ENCODE measurements around the gene PKP1.
"Not testable (repeated sequence)": the region's sequence is repeated elsewhere in the genome, so short reads cannot be mapped to it uniquely, and the experiment has no call there.

Gene PKP1, protein sequence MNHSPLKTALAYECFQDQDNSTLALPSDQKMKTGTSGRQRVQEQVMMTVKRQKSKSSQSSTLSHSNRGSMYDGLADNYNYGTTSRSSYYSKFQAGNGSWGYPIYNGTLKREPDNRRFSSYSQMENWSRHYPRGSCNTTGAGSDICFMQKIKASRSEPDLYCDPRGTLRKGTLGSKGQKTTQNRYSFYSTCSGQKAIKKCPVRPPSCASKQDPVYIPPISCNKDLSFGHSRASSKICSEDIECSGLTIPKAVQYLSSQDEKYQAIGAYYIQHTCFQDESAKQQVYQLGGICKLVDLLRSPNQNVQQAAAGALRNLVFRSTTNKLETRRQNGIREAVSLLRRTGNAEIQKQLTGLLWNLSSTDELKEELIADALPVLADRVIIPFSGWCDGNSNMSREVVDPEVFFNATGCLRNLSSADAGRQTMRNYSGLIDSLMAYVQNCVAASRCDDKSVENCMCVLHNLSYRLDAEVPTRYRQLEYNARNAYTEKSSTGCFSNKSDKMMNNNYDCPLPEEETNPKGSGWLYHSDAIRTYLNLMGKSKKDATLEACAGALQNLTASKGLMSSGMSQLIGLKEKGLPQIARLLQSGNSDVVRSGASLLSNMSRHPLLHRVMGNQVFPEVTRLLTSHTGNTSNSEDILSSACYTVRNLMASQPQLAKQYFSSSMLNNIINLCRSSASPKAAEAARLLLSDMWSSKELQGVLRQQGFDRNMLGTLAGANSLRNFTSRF

DNA sequence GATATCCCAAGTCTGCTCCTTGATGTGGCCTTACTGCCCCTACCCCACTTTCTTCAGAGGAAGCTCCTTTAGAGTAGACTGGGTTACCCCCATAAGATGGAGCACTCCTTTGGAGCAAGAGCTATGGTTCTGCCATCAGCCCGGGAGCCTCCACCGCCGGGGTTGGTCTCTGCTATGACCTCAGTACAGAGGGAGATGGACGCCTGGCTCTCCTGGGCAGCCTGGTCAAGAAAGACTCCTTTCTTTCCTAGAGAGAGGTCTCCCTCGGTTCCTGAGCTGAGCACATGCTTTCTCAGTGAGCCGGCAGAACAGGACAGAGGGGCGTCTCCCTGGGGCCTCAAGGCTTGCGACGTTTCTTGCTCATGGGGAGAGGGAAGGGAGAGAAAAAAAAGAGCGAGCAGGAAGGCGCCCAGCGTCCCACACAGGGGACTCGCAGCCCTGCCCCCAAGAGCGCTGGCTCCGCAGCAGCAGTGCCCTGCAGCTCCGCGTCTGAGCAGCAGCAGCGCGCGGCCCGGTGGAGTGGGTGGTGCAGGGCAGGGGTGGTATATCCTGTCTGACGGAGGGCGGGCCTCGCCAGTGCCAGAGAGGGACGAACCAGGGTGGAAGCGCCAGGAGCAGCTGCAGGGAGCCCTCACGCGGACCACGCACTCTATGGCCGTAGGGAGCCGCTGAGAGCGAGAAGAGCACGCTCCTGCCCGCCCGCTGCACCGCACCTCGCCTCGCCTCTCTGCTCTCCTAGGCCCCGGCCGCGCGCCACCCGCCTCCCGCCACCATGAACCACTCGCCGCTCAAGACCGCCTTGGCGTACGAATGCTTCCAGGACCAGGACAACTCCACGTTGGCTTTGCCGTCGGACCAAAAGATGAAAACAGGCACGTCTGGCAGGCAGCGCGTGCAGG is at the start of gene PKP1:
TSS of gene PKP1 (plus strand) at position 576 of the 899 bp plus-strand sequence. CDS start at position 773, 197 bp downstream.
- DNase-seq (ENCODE audit: low read depth), result no peak

DNA sequence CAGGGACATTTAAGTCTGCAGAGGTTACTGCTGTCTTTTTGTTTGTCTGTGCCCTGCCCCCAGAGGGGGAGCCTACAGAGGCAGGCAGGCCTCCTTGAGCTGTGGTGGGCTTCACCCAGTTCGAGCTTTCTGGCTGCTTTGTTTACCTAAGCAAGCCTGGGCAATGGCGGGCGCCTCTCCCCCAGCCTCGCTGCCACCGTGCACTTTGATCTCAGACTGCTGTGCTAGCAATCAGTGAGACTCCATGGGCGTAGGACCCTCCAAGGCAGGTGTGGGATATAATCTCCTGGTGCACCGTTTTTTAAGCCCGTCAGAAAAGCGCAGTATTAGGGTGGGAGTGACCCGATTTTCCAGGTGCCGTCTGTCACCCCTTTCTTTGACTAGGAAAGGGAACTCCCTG is 43.7 kb upstream of the PKP1 start:
- not testable (repeated sequence) for DNase-seq (ENCODE audit: low read depth)

DNA sequence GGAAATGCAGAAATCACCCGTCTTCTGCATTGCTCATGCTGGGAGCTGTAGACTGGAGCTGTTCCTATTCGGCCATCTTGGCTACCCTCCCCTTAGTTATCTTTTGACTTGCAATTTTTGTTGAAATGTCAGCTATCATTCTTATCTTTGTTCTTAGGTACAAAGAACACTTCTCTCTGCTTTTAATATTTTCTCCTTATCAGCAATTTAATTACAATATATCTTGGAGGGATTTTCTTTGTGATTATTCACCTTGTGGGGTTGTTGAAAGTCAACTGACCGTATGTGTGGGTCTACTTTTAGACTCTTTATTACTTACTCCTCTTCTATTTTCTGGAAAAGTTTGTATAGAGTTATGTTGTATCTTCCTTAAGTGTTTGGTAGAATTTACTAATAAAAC is 43.1 kb upstream of the PKP1 start:
- no peak for DNase-seq (ENCODE audit: low read depth)

DNA sequence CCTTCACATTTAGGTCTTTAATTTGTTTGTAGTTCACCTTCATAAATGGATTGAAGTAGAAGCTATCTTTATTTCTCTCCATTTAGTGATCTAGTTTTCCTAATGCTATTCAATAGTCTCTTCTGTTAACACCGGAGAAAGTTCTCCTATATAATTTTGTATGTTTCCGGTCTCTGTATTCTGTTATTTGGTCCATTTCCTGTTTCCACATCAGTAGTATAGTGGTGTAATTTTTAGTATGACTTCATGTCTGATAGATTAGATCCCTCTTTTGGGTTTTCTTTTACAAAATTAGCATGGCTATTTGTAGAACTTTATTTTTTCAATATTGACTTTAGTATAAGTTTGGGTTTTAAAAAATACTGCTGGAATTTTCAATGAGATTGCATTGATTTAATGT is 41.6 kb upstream of the PKP1 start:
- DNase-seq (ENCODE audit: low read depth), result no peak

DNA sequence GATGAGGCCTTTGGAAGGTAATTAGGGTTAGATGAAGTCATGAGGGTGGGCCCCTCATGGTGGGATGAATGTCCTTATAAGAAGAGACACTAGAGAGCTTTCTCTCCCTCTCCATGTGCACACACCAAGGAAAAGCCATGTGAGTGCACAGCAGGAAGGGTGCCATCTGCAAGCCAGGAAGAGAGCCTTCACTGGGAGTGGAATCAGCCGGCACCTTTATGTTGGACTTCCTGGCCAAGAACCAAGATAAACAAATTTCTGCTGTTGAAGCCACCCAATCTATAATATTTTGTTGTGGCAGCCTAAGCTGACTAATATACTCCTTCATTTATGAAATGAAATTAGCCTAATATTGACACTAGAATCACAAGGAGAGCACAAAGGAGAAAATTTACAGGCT is 38.2 kb upstream of the PKP1 start:
- no peak for DNase-seq (ENCODE audit: low read depth)

DNA sequence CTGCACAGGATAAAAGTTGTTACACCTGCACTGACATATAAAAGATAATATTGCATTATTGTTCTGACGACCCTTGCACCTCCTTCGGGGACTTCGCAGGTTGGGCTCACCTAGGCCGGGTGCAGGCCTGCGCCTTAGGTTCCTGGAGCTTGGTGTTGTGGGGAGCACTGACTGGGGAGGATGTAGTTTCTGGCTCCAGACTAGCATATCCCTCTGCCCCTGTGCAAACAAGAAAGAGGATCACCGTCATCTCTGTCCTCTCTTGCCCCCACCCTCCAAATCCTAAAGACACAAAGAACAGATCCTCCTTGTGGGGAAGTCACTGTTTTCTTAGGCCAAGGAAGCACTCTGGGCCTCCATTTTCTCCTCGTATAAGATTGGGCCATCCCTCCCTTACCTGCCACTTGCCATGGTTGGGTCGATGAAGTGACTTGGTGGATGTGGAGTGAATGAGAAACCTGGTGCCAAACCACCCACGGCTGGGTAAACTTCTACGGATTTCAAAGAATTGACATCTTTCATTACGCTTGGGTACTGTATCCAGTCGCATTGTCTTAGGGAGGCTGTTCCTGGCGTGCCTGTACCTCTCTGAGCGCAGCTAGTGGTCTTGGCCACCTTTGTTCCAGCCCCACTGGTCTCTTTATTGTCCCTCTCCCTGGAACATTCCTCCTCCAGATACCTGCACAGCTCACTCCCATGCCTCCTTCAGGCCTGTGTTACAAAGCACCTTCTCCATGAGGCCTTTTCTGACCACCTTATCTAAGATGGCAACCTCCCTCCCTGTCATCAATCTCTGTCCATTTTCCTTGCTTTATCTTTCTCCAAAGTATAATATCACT is 34.4 kb upstream of the PKP1 start:
- DNase-seq (ENCODE audit: low read depth), result no peak

DNA sequence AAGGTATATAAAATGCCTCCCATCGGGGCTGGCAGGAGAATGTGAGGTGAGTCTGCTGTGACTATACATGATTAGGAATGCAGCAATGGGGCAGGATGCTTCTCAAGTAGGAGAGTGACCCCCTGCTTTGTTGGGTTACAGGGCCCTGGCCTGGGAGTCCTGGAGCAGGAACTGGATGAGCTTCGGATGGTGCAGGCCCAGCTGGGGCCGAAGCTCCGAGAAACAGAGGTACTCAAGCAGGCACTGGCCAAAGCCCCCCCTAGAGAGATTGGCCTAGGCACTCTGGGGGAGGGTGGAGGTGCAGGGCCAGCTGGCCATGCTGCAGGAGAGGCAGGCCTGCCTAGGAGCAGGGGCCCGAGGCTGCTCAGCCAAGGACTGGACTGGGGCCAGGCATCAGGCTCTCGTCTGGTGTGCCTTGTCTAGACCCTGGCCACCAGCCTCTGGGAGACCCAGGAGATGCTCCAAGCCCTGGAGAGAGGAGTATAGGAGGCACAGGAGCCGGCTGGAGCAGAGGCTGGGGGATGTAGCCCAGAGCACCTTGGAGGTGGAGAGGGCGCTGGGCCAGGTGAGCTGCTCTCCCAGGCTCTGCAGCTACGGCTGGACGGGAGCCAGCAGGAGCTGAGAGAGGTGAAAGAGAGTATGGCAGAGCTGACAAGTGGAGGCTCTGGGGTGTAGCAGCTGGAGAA is 32.8 kb upstream of the PKP1 start:
- no peak for DNase-seq (ENCODE audit: low read depth)

DNA sequence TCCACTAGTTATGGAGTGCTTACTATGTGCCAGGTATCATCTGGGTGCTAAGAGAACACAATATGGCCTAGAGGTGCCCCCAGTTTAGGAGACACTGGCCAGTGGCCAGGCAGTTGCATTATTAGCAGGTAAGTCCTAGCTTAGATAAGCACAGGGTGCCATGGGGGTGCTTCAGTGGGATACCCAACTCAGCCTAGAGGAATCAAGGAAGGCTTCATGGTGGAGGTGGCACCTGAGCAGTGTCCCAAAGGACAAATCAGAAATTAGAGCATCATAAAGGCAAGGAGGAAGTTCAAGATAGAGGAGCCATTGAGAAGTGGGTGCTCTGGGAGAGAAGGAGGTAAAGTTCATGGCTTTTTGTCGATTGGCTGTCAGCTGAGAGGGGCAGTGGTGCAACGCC is 31.9 kb upstream of the PKP1 start:
- no peak for DNase-seq (ENCODE audit: low read depth)

DNA sequence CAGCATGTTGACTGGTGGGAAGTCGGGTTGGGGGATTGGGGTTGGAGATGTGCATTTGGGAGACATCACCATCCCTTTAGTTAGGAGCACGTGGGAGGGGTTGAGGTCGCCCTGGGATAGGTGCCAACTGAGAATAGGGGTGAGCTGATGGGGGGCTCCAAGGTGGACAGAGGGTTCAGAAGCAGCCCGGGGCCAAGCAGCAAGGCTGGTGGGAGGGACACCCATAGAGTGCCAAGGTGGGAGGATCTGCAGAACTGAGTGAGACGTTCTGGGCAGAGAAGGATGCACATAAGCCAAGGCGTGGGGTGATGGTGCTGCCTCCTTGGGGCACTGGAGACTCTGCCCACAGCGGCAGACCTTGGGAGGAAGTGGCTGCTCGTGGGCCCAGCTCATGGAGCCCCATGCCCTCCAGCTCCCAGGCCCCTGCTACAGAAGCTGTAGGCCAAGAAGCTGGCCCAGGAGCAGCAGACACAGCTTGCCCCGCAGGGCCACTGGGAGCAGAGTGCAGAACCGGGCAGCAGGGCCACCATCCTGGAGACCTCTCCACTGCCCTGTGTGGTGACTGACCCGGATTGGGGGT is 31.4 kb upstream of the PKP1 start:
- DNase-seq (ENCODE audit: low read depth), result no peak

DNA sequence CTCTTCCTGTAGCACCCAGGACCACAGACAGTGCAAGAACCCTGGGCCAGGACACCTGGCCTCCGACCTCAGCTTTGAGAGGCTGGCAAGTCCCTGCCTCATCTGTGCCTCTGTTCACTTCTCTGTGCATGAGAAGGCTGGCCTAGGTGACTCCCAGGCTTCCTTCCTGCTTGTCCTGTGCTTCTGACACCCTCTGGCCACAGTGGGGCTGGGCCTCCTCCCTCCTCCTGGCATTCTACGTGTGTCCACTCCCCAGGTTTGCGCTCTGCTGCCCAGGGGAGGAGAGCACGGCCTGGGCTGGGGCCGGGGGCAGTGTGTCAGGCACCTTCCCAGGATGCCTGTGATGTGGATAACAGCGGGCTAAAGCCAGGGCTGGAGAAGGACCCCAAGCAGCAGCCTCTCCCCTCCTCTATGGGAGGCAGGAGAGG is 30.3 kb upstream of the PKP1 start:
- DNase-seq (ENCODE audit: low read depth), result no peak

DNA sequence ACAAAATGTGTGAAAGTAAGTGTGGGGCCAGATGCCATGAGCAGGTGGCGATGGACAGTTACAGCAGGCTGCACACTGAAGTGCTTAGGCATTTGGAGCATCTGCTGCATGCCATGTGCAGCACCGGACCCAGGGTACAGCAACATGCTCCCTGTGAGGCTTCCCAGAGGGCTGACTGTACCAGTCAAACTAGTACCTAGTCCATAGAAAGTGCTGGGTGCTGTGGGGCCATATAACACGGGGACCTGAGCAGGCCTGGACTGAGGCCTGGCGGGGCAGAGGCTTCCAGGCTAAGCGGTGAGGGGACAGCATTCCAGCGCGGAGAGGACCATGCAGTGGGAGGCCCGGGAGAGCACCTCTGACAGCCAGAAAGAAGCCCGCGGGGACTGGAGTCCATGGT is 29.9 kb upstream of the PKP1 start:
- DNase-seq (ENCODE audit: low read depth), result no peak

DNA sequence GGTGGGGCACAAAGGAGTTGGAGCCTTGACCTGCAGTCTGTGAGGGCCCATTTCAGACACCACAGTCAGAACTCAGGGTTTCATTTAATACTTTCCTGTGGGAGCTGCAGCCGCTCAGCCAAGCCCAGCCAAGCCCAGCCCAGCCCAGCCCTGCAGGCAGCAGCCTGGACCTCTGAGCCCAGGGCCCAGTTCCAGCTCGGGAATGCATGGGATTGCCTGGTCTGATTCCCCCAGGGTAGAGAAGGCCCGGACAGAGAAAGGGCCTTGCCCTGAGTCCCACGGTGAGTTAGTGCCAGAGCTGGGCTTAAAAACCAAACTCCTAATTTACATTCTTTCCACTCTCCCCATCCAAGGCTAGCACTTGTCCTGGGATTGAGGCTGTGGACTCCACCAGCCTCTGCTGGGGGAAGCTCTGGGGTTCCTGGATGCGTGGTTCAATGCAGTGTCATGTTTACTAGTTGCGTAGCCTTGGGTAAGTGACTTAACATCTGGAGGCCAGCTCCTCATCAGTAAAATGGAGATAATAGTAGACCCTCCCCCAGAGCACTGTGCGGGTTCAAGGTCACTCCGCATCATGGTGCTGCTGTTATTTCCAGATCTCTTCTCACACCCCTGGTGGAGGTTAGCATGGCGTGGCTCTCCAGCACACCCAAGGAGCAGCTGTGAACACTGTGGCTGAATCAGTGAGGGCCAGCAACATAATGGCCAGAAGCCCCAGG is 29.2 kb upstream of the PKP1 start:
- no peak for DNase-seq (ENCODE audit: low read depth)

DNA sequence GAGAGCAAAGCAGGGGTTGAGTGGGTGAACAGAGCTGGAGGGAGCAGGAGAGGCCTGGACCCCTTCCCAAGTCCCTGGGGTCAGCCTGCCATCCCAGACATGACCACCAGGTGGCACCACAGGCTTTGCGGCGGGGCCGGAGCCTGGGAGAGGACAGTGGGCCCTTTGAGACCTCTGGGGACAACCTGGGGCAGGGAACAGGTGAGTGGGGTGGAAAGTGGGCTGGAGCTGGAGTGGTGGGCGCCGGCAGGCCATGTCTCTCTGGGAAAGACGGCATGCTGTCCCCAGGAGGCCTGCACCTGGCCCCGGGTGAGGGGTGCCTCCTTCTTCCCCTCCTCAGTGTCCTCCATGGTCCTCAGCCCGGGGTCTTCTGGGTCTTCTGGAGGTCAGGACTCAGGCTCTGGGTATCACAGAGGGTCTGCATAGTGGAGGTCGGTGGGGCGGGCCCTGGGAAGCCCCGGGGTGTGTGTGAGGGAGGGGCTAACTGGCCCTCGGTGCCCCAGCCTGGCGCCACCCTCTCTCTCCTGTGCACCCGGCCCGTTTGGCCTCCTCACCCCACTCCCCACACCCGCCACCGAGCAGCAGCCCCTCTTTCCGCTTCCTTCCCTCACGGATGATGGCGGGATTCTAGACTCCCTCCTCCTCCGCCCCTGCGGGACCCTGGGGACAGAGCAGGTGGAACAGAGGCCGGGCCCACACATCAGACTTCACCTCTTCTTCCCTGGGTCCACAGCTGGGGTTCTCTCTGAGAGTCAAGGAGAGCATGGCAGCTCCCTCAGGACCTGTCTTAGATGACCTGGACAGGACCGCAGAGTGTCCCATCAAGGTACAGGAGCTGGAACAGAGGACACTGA is 28.5 kb upstream of the PKP1 start:
- no peak for DNase-seq (ENCODE audit: low read depth)

DNA sequence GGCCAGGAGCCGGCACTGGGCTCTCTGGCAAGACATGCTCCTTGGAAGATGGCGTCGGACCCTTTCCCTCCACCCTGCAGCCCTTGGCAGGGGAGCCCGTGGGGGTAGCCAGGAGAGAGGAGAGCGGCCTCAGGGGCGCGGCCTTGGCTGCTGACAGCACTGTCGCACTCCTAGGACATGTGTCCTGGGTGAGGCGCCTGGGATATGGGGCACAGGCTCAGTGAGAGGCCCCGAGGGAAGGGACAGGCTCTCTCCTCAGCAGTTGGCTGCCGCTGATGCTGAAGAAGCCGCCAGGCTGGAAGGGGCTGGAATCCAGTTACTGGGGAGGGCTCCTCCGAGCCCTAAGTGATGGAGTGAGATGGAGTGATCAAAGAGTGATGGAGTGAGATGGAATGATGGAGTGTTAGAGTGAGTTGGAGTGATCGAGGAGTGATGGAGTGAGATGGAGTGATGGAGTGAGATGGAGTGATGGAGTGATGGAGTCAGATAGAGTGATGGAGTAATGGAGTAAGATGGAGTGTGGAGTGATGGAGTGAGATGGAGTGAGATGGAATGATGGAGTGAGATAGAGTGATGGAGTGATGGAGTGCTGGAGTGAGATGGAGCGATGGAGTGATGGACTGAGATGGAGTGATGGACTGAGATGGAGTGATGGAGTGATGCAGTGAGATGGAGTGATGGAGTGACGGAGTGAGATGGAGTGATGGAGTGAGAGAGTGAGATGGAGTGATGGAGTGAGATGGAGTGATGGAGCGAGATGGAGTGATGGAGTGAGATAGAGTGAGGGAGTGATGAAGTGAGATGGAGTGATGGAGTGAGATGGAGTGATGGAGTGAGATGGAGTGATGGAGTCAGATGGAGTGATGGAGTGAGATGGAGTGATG is 27.6 kb upstream of the PKP1 start:
- DNase-seq (ENCODE audit: low read depth), result no peak

DNA sequence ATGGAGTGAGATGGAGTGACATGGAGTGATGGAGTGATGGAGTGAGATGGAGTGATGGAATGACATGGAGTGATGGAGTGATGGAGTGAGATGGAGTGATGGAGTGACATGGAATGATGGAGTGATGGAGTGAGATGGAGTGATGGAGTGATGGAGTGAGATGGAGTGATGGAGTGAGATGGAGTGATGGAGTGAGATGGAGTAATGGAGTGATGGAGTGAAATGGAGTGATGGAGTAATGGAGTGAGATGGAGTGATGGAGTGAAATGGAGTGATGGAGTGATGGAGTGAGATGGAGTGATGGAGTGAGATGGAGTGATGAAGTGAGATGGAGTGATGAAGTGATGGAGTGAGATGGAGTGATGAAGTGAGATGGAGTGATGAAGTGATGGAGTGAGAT is 25.2 kb upstream of the PKP1 start:
- not testable (repeated sequence) for DNase-seq (ENCODE audit: low read depth)

DNA sequence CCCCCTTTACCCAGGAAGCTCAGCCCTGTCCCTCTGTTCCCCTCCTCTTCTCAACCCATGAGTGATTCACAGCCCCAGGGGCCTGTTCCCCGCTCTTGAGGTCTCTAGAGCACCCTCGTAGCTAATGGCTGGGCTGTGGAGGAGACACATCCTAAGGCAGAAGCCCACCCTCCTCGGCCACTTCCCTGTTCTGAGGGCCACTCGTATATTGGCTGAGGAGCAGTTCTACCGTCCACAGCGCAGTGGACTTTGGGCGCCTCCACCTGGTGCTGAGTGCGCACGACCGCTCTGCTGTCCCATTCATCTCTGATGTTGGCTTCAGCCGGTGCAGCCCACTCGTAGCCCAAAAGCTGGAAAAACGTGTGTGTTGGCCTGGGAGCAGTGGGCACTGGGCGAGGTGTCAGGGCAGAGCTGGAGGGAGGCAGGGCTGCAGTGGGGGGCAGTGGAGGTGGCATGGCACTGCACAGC is 24.5 kb upstream of the PKP1 start:
- no peak for DNase-seq (ENCODE audit: low read depth)

DNA sequence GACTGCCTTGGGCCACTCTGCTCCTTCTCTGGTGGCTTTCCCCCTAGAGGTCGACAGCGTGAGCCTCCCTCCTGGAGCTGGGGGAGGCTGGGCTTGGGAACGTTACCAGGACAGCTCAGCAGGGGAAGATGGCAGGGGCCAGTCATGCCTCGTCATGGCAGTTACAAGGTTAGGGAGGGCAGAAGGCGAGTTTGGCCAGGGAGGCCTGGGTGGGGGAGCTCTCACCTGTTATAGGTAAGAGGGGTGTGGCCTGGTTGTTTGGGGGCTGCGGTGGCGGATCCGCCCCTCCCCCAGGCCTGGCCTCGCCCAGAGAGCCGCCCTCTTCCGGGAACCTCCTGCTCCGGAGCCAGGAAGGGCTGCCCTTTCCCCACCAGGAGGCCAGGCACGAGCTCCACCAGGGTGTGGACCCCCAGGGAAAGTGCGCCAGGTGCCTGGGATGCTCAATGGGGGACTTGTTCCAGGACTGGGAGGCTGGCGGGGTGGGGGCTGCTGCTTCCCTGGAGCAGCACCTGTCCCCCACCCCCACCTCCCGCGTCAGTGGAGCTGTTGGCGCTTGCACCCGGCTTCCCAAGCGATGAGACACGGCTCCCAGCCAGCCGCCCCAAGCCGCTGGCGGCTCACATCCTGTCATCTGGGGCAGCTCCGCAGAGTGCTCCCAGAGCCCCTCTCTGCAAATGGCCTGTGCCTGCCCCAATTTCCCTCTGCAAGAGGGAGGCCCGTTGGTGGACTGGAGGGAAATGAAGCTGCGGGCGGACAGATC is 23.6 kb upstream of the PKP1 start:
- DNase-seq (ENCODE audit: low read depth), result no peak
